Heart left ventricle (tissue), 16 donors: ENCODE results near the gene LYRM1. TPM values are rescaled to one million over a fixed set of nuclear protein-coding genes. Genes with fewer than 3 reads are reported as not detected.
"Not testable (repeated sequence)": the region's sequence is repeated elsewhere in the genome, so short reads cannot be mapped to it uniquely, and the experiment has no call there.

Experiments used
- ATAC-seq, 4 donors: fragments of 200-7000 bp; cut with Tn5 transposase; one replicate each; pipeline ENCODE4 v1.9.1; 2020 to 2022; ENCODE audit warnings: moderate library complexity in 4 of 4, mild to moderate bottlenecking in 3 of 4, moderate number of reproducible peaks in 1 of 4
- DNase-seq, 5 donors: peaks; one replicate each; pipeline ENCODE4 v3.0.0-alpha.2; 2020
- H3K27ac ChIP-seq, 12 donors: fragments of 200-600 bp; sonication (generic) in 4 of 12; one replicate each; pipeline versions ENCODE4 v1.5.0 to v1.8.0; 2016 to 2022; ENCODE audit warnings: mild to moderate bottlenecking in 2 of 12
- H3K27me3 ChIP-seq, 9 donors: fragments of 200-600 bp; sonication (generic) in 2 of 9; one replicate each; pipeline versions ENCODE4 v1.5.1 to v1.8.0; 2016 to 2022; ENCODE audit warnings: mild to moderate bottlenecking in 3 of 9
- H3K36me3 ChIP-seq, 9 donors: fragments of 200-600 bp; sonication (generic) in 2 of 9; one replicate each; pipeline versions ENCODE4 v1.5.0 to v1.8.0; 2018 to 2022; ENCODE audit warnings: mild to moderate bottlenecking in 2 of 9
- H3K4me1 ChIP-seq, 12 donors: fragments of 200-600 bp; sonication (generic) in 4 of 12; one replicate each; pipeline versions ENCODE4 v1.5.0 to v1.8.0; 2016 to 2022; ENCODE audit warnings: mild to moderate bottlenecking in 3 of 12
- H3K4me3 ChIP-seq, 12 donors: fragments of 200-600 bp; sonication (generic) in 4 of 12; one replicate each; pipeline versions ENCODE4 v1.5.0 to v1.8.0; 2017 to 2022; ENCODE audit warnings: mild to moderate bottlenecking in 9 of 12, moderate library complexity in 4 of 12
- H3K9me3 ChIP-seq, 12 donors: fragments of 200-600 bp; sonication (generic) in 4 of 12; one replicate each; pipeline versions ENCODE4 v1.5.0 to v1.8.0; 2016 to 2022; ENCODE audit warnings: mild to moderate bottlenecking in 1 of 12
- POLR2A ChIP-seq, 2 donors: fragments of 450-650 bp; IDR thresholded peaks; one replicate each; pipeline ENCODE4 v1.6.1; 2017; ENCODE audit warnings: antibody characterized with exemption in 2 of 2, mild to moderate bottlenecking in 2 of 2, moderate library complexity in 2 of 2
- WGBS, 4 donors: extraction: QIAGEN DNeasy Blood & Tissue Kit in 2 of 4; methylation state at CpG; one replicate each; pipeline versions ENCODE4 v1.1.5 to v1.1.7; 2013 to 2018; 5-methylcytosine and 5-hydroxymethylcytosine counted together
- intact Hi-C, 10 donors: fragments of 100-400 bp; cut with DNase I; formaldehyde crosslinking; loops; one replicate each; pipeline versions ENCODE4 v1.11.1 to v1.14.2; 2022
- polyA plus RNA-seq, 2 donors: library from polyadenylated mRNA; stranded (reverse); fragments of 200-250 nt; gene quantifications; one replicate each; pipeline ENCODE4 v1.2.3, GENCODE V29; 2013
- total RNA-seq, 9 donors: library from RNA; depleted of rRNA in 2 of 9; stranded (reverse); fragments of >200 nt in 2 of 9; fragmentation: NEBNext Ultra II Directional in 3 of 9; extraction: Animal tissue kit (Norgen Biotek cat#: 25700) in 3 of 9; gene quantifications; one replicate each; pipeline versions ENCODE4 v1.1.0 to v1.2.4, GENCODE V29; 2016 to 2023
- TF ChIP-seq, protein P1 (sequence below), 12 donors: fragments of 200-600 bp; sonication (generic) in 4 of 12; IDR thresholded peaks; one replicate each; pipeline versions ENCODE4 v1.5.0 to v1.8.0; 2018 to 2022; ENCODE audit warnings: antibody characterized with exemption in 12 of 12, mild to moderate bottlenecking in 5 of 12
- donor health status: ischemic (EF 13 %, LVEDD 7.1; RV severe dilation, severe dysfunction).
- donor health status: healthy with polysubstance abuse.
- donor health status: DM: no; HTN: yes; CAD: no.
- donor health status: DM: no; HTN: no; CAD: no.
- donor health status: ischemic (EF 25% LVEDD 6.9; RV normal size, moderate dysfunction).
- donor health status: ischemic (EF 25% LVEDD 5.7; RV mildly dilated, moderate dysfunction).
- donor health status: healthy.
- donor health status: DM: yes; HTN: yes; CAD: no.
- donor health status: ischemic (EF 35%, LVEDD 5.7; RV mildly dilated, moderate dysfunction).
- donor health status: nonischemic (EF 11% LVEDD 7.7; RV severe dilation, severe dysfunction).
- donor health status: DM: yes; HTN: yes; CAD: no.
- donor health status: PGD.
- donor health status: ischemic (EF 29% LVEDD 5.4; RV normal size, mild dysfunction).
- donor health status: nonischemic (EF 23%, LVEDD 6.1; RV moderate dilation, normal function).

Gene LYRM1
- total and polyA plus RNA-seq, 11 donors, result 40.2 to 124 (median 55.9) TPM

GRCh38 chr16:20942256-20942655, 41.7 kb downstream of the LYRM1 start:
- 74 to 83% (median 76%) methylated on average over 4 of the region's 4 CpGs for WGBS, 4 donors
- intact Hi-C loops, result loop anchor here in 1 of 10 donors (10.0 kb wide), 1 partner anchor 97 kb away; no protein-coding TSS in a partner anchor
- no peak for ATAC-seq

GRCh38 chr16:20944861-20945574, 44.4 kb downstream of the LYRM1 start:
- 83 to 92% (median 91%) methylated on average over 5 of the region's 5 CpGs for WGBS, 4 donors
- Histone ChIP-seq H3K4me3 (no peak overlapping the region), H3K4me1 (peaks cover 0 to 15% (median 0%) of the 10 kb centered on the region in 12 donors), H3K36me3 (no peaks in the 10 kb centered on the region), H3K27me3 (no peaks in the 10 kb centered on the region), H3K9me3 (no peaks in the 10 kb centered on the region), H3K27ac (no peak overlapping the region)
- DNase-seq (no peak), ATAC-seq (peak in 2 of 4 donors; percentile 24 to 45)
- TF ChIP-seq, protein P1, sequence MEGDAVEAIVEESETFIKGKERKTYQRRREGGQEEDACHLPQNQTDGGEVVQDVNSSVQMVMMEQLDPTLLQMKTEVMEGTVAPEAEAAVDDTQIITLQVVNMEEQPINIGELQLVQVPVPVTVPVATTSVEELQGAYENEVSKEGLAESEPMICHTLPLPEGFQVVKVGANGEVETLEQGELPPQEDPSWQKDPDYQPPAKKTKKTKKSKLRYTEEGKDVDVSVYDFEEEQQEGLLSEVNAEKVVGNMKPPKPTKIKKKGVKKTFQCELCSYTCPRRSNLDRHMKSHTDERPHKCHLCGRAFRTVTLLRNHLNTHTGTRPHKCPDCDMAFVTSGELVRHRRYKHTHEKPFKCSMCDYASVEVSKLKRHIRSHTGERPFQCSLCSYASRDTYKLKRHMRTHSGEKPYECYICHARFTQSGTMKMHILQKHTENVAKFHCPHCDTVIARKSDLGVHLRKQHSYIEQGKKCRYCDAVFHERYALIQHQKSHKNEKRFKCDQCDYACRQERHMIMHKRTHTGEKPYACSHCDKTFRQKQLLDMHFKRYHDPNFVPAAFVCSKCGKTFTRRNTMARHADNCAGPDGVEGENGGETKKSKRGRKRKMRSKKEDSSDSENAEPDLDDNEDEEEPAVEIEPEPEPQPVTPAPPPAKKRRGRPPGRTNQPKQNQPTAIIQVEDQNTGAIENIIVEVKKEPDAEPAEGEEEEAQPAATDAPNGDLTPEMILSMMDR (IDR thresholded peaks at IDR 0.05), result peak in 4 of 12 donors; percentile 11 to 34 (median 22)
- no peak for TF ChIP-seq POLR2A (IDR thresholded peaks at IDR 0.05)
- intact Hi-C loops, result loop anchor here in 4 of 10 donors (1.0 to 10.0 kb wide), 4 partner anchors 94 to 100 kb away; no protein-coding TSS in a partner anchor

More at GRCh38 chr16:20942256-20942655, 41.7 kb downstream of the LYRM1 start:
- Histone ChIP-seq H3K27ac (no peak overlapping the region), H3K9me3 (no peaks in the 10 kb centered on the region), H3K27me3 (no peaks in the 10 kb centered on the region), H3K4me3 (no peak overlapping the region), H3K4me1 (peaks cover 0 to 15% (median 0%) of the 10 kb centered on the region in 12 donors), H3K36me3 (no peaks in the 10 kb centered on the region)
- no peak for DNase-seq
- TF ChIP-seq, protein P1 (IDR thresholded peaks at IDR 0.05), result no peak
- TF ChIP-seq POLR2A (IDR thresholded peaks at IDR 0.05), result no peak

GRCh38 chr16:20945575-20945875, 45.0 kb downstream of the LYRM1 start:
- WGBS, 4 donors, result 94 to 96% (median 94%) methylated on average over 11 of the region's 11 CpGs
- intact Hi-C loops, result loop anchor here in 3 of 10 donors (2.0 to 10.0 kb wide), 3 partner anchors 95 to 101 kb away; no protein-coding TSS in a partner anchor
- not testable (repeated sequence) for ATAC-seq, H3K27me3 ChIP-seq, H3K36me3 ChIP-seq, DNase-seq, H3K27ac ChIP-seq, H3K9me3 ChIP-seq, H3K4me3 ChIP-seq
- peaks cover 0 to 15% (median 0%) of the 10 kb centered on the region in 12 donors for H3K4me1 ChIP-seq

DNA sequence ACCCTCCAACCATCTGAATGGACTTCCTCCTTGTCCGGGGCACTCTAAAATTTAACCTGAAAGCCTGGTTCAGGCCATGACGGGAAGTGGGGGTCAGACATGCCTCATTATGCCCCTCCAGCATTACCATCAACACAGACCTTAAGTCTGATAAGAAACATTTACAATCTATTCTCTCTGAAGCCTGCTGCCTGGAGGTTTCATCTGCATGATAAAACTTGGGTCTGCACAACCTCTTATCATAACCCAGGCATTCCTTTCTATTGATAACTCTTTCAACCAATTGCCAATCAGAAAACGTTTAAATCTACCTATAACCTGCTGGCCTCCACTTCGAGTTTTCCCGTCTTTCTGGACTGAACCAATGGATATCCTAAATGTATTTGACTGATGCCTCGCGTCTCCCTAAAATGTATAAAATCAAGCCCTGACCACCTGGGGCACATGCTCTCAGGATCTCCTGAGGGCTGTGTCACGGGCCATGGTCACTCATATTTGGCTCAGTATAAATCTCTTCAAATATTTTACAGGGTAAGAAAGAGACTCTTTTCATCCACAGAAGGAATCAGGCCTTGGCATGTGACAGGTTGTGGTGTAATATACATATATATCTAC, 45.6 kb downstream of the LYRM1 start:
- intact Hi-C loops, result loop anchor here in 2 of 10 donors (5.0 to 10.0 kb wide), 2 partner anchors 99 to 101 kb away; no protein-coding TSS in a partner anchor
- H3K9me3 ChIP-seq, result no peaks in the 10 kb centered on the region
- H3K4me1 ChIP-seq, result peaks cover 0 to 11% (median 0%) of the 10 kb centered on the region in 12 donors
- no peak for ATAC-seq
- DNase-seq, result no peak
- H3K36me3 ChIP-seq, result no peaks in the 10 kb centered on the region
- H3K27me3 ChIP-seq, result no peaks in the 10 kb centered on the region
- WGBS, 4 donors, result 74 to 83% (median 78%) methylated on average over 8 of the region's 8 CpGs
- H3K27ac ChIP-seq, result no peak overlapping the region
- no peak overlapping the region for H3K4me3 ChIP-seq
- no peak for TF ChIP-seq POLR2A (IDR thresholded peaks at IDR 0.05)
- TF ChIP-seq, protein P1 (IDR thresholded peaks at IDR 0.05), result no peak
